Kidney (tissue), 14 donors: ENCODE data around the gene PTPRJ. TPM values are rescaled to one million over a fixed set of nuclear protein-coding genes. Genes with fewer than 3 reads are reported as not detected.
"Not testable (repeated sequence)": the region's sequence is repeated elsewhere in the genome, so short reads cannot be mapped to it uniquely, and the experiment has no call there.

Experiments
- DNase-seq, 5 donors: peaks; one replicate each; pipeline ENCODE4 v3.0.0-alpha.2; 2013 to 2020
- FAIRE-seq: peaks from 2 replicates; lab custom pipeline; 2012; peaks lifted over from hg19 to GRCh38; lab: Jason Lieb, UNC
- H3K27ac ChIP-seq, 2 donors: one replicate each; pipeline ENCODE4 v1.7.0; 2013; ENCODE audit warnings: low read depth in 2 of 2, low read length in 2 of 2, inconsistent platforms in 1 of 2
- H3K27me3 ChIP-seq: one replicate; pipeline ENCODE4 v1.7.1; 2013; ENCODE audit warnings: low read length, inconsistent platforms; ENCODE audit not compliant: control insufficient read depth, insufficient read depth
- H3K36me3 ChIP-seq, 3 donors: one replicate each; pipeline versions ENCODE4 v1.7.0 to v1.7.1; 2013; ENCODE audit warnings: low read length in 3 of 3, control low read depth in 1 of 3, inconsistent platforms in 1 of 3; ENCODE audit not compliant: insufficient read depth in 3 of 3, control insufficient read depth in 2 of 3
- H3K4me1 ChIP-seq, 3 donors: one replicate each; pipeline versions ENCODE4 v1.7.0 to v1.7.1; 2013; ENCODE audit warnings: low read length in 3 of 3, inconsistent platforms in 1 of 3, low read depth in 1 of 3; ENCODE audit not compliant: control insufficient read depth in 2 of 3, insufficient read depth in 2 of 3
- H3K4me3 ChIP-seq, 3 donors: one replicate each; pipeline versions ENCODE4 v1.7.0 to v1.8.1; 2013; ENCODE audit warnings: low read length in 3 of 3, control low read depth in 1 of 3, inconsistent platforms in 1 of 3
- H3K9ac ChIP-seq, 3 donors: one replicate each; pipeline versions ENCODE4 v1.7.0 to v1.7.1; 2013; ENCODE audit warnings: low read length in 3 of 3, control low read depth in 1 of 3, inconsistent platforms in 1 of 3
- H3K9me3 ChIP-seq, 3 donors: one replicate each; pipeline versions ENCODE4 v1.7.0 to v1.7.1; 2013; ENCODE audit warnings: low read length in 3 of 3, control low read depth in 1 of 3, inconsistent platforms in 1 of 3; ENCODE audit not compliant: control insufficient read depth in 2 of 3, insufficient read depth in 1 of 3
- intact Hi-C: fragments of 100-400 bp; cut with DNase I; formaldehyde crosslinking; loops from one replicate; pipeline ENCODE4 v1.11.1; 2022
- polyA plus RNA-seq: library from polyadenylated mRNA; stranded (reverse); fragments of 350-450 nt; fragmentation: Illumina TruSeq; extraction: RNeasy Lipid Tissue Mini Kit (QIAGEN cat#74804); gene quantifications from one replicate; pipeline ENCODE4 v1.2.3, GENCODE V29; 2014; ENCODE audit warnings: low read depth, low replicate concordance; ENCODE audit not compliant: insufficient read depth
- total RNA-seq: library from RNA; stranded (reverse); fragmentation: NEBNext Ultra II Directional; extraction: Animal tissue kit (Norgen Biotek cat#: 25700); gene quantifications from one replicate; pipeline ENCODE4 v1.2.1, GENCODE V29; 2021
- TF ChIP-seq, protein P1 (sequence below): IDR thresholded peaks from 3 replicates; pipeline ENCODE4 v1.5.1; 2012; ENCODE audit warnings: mild to moderate bottlenecking, moderate library complexity, borderline replicate concordance; ENCODE audit not compliant: insufficient read depth; ENCODE audit errors: extremely low read depth
- donor health status: control.
- donor health status: control.
- donor health status: control.
- donor health status: control.
- donor health status: control.
- donor health status: DM: yes; HTN: yes; CAD: no.
- donor health status: Normal renal cell carcinoma (clear cell type).

Gene PTPRJ
- total and polyA plus RNA-seq, 2 donors from 2014 or later = 9.2 to 80.5 TPM

DNA sequence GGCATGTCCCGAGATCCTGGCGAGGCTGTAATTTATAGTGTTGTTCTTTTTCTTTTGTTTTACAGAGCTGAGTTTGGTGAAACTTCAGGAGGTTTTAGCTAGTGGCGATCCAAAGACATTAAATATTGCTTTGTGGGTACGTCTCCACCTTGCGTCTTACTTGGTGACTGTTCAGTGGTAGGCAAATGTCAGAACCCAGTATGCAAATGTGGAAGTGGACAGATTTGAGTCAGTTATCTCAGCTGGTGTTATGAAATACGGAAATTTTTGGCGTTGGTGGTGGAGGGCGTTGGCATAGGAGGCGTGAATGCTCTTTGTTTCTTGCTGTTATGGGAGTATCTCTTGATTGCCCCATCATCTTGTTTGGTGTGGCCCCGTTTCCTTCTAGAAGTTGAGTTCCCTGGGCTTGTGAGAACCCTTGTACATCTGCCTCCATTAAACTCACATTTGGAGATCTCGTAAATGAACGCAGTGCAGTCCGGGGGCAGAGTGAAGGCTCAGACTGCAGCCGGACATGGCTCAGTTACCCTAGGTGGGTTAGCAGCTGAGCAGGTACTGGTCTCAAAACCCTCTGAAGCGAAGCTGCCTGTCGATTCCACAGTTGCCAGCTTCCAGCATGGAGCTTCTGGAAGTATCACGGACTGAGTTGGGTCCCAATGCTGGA lies 39.9 kb downstream of the PTPRJ start:
- no peak overlapping the region for H3K27ac ChIP-seq
- intact Hi-C loops = no loop called here
- no peak for FAIRE-seq
- no peak for DNase-seq
- H3K36me3 ChIP-seq = no peaks in the 10 kb centered on the region
- peaks cover 6 to 20% (median 13%) of the 10 kb centered on the region in 3 donors for H3K4me1 ChIP-seq
- H3K27me3 ChIP-seq = no peaks in the 10 kb centered on the region
- H3K4me3 ChIP-seq = no peak overlapping the region
- no peaks in the 10 kb centered on the region for H3K9me3 ChIP-seq
- H3K9ac ChIP-seq = no peak overlapping the region
- TF ChIP-seq, protein P1, sequence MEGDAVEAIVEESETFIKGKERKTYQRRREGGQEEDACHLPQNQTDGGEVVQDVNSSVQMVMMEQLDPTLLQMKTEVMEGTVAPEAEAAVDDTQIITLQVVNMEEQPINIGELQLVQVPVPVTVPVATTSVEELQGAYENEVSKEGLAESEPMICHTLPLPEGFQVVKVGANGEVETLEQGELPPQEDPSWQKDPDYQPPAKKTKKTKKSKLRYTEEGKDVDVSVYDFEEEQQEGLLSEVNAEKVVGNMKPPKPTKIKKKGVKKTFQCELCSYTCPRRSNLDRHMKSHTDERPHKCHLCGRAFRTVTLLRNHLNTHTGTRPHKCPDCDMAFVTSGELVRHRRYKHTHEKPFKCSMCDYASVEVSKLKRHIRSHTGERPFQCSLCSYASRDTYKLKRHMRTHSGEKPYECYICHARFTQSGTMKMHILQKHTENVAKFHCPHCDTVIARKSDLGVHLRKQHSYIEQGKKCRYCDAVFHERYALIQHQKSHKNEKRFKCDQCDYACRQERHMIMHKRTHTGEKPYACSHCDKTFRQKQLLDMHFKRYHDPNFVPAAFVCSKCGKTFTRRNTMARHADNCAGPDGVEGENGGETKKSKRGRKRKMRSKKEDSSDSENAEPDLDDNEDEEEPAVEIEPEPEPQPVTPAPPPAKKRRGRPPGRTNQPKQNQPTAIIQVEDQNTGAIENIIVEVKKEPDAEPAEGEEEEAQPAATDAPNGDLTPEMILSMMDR = no peak

DNA sequence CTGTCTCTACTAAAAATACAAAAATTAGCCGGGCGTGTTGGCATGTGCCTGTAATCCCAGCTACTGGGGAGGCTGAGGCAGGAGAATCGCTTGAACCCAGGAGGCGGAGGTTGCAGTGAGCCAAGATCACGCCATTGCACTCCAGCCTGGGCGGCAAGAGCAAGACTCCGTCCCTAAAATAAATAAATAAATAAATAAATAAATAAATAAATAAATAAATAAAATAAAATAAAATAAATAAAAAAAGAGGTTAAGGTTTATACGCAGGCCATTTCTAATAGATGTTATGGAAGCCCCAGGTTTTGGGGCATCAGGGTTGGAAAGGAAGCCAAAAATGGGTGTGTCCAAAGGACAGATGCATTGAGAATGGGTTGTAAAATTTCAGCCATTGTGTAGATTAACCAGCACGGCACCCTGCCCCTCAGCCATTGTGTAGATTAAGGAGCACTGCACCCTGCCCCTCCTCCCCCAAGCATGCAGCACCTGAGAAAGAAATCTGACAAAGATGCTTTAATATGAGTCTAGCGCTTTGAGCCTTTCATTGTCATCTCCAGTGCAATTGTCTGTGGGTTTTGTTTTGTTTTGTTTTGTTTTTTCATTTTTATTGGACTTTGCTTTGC lies 41.0 kb downstream of the PTPRJ start:
- intact Hi-C loops, H3K4me3 ChIP-seq, H3K9ac ChIP-seq, FAIRE-seq, H3K9me3 ChIP-seq, H3K36me3 ChIP-seq, DNase-seq, H3K27me3 ChIP-seq, H3K27ac ChIP-seq: not testable (repeated sequence)
- H3K4me1 ChIP-seq = peaks cover 6 to 21% (median 18%) of the 10 kb centered on the region in 3 donors

DNA sequence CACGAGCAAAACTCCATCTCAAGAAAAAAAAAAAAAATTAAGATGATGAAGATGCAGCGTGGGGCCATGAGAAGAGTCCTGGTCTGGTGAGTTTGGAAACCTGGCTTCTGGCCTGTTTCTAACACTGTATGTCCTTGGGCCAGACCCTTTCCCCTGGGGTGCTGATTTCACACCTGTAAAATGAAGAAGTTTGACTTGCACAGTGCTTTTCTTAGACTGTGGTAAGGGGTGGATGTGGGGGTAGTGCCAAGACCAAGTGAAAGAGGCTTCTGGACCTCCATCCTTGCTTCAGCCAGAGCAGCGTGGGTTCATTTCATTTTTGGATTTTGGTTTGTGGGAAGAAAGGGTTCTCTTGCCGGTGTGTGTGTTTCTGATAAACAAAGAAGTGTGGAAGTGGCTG lies 42.1 kb downstream of the PTPRJ start:
- H3K27ac ChIP-seq = no peak overlapping the region
- no peaks in the 10 kb centered on the region for H3K36me3 ChIP-seq
- peaks cover 6 to 19% (median 13%) of the 10 kb centered on the region in 3 donors for H3K4me1 ChIP-seq
- H3K27me3 ChIP-seq = no peaks in the 10 kb centered on the region
- no peak overlapping the region for H3K9ac ChIP-seq
- no peak overlapping the region for H3K4me3 ChIP-seq
- intact Hi-C loops = no loop called here
- H3K9me3 ChIP-seq = no peaks in the 10 kb centered on the region
- TF ChIP-seq, protein P1 = no peak
- FAIRE-seq = no peak
- DNase-seq = no peak

DNA sequence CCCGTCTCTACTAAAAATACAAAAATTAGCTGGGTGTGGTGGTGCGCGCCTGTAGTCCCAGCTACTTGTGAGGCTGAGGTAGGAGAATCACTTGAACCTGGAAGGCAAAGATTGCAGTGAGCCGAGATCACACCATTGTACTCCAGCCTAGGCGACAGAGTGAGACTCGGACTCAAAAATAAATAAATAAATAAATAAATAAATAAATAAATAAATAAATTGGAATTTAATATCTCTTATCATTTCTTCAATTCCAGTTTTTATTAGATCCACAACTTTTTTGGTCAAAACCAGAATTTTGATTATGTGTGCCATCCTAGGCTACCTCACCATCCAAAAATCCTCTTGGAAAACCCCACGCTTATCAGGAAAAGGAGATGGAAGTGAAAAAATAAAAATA lies 43.2 kb downstream of the PTPRJ start:
- peaks cover 3 to 12% (median 10%) of the 10 kb centered on the region in 3 donors for H3K4me1 ChIP-seq
- H3K4me3 ChIP-seq, H3K27ac ChIP-seq, intact Hi-C loops, H3K9ac ChIP-seq, H3K27me3 ChIP-seq, H3K36me3 ChIP-seq, H3K9me3 ChIP-seq, DNase-seq, FAIRE-seq: not testable (repeated sequence)
